PC-3 (cell line): ENCODE results near the gene UBA1. TPM values are rescaled to one million over a fixed set of nuclear protein-coding genes. Genes with fewer than 3 reads are reported as not detected.
A peak's percentile ranks its signal among the peaks of the same experiment; 100 is the strongest.

ENCODE experiments used
- ATAC-seq: fragments of 200-7000 bp; cut with Tn5 transposase; 2 replicates; pipeline ENCODE4 v1.9.1; 2020; ENCODE audit warnings: mild to moderate bottlenecking, moderate library complexity
- BruUV-seq: library from RNA; stranded (reverse); fragments of 400-500 nt; replicated peaks from 2 replicates; lab custom pipeline; 2021; lab: Mats Ljungman, UMichigan
- CTCF ChIA-PET: fragments of 300-600 bp; sonication (Branson Sonifier 250); formaldehyde crosslinking; loops from one replicate; lab custom pipeline; 2022; ENCODE audit warnings: antibody characterized with exemption; lab: Charles Lee
- POLR2A ChIA-PET: fragments of 300-600 bp; sonication (Branson Sonifier 250); formaldehyde crosslinking; loops from one replicate; lab custom pipeline; 2022; ENCODE audit warnings: antibody characterized with exemption; ENCODE audit not compliant: unreplicated experiment; lab: Charles Lee
- DNase-seq: peaks from one replicate; pipeline ENCODE4 v3.0.0-alpha.2; 2015
- H2AFZ ChIP-seq: fragments of 300-600 bp; sonication (generic); 2 replicates; pipeline ENCODE4 v1.6.0; 2016; ENCODE audit warnings: antibody characterized with exemption, low read length
- H3F3A ChIP-seq: fragments of 300-600 bp; sonication (generic); one replicate; pipeline ENCODE4 v1.6.0; 2017; ENCODE audit warnings: antibody characterized with exemption, low read length, control low read depth, mild to moderate bottlenecking; ENCODE audit not compliant: unreplicated experiment
- H3K27ac ChIP-seq: fragments of 300-600 bp; sonication (generic); 2 replicates; pipeline ENCODE4 v1.5.1; 2016; ENCODE audit warnings: mild to moderate bottlenecking, low read length
- H3K27me3 ChIP-seq: fragments of 300-600 bp; sonication (generic); 2 replicates; pipeline ENCODE4 v1.6.1; 2016; ENCODE audit warnings: low read length, mixed read lengths
- H3K36me3 ChIP-seq: fragments of 300-600 bp; sonication (generic); 2 replicates; pipeline ENCODE4 v1.6.1; 2016; ENCODE audit warnings: low read depth, mixed run types, low read length, mixed read lengths
- H3K4me1 ChIP-seq: fragments of 300-600 bp; sonication (generic); 2 replicates; pipeline ENCODE4 v1.5.1; 2016; ENCODE audit warnings: low read length; ENCODE audit not compliant: insufficient read depth
- H3K4me2 ChIP-seq: fragments of 300-600 bp; sonication (generic); 2 replicates; pipeline ENCODE4 v1.6.0; 2016; ENCODE audit warnings: low read length
- H3K4me3 ChIP-seq: fragments of 300-600 bp; sonication (generic); 2 replicates; pipeline ENCODE4 v1.5.1; 2016; ENCODE audit warnings: mild to moderate bottlenecking, low read length, mixed read lengths
- H3K79me2 ChIP-seq: fragments of 300-600 bp; sonication (generic); 2 replicates; pipeline ENCODE4 v1.6.1; 2017; ENCODE audit warnings: low read length, mixed read lengths
- H3K9ac ChIP-seq: fragments of 300-600 bp; sonication (generic); 2 replicates; pipeline ENCODE4 v1.6.0; 2016; ENCODE audit warnings: mild to moderate bottlenecking, low read length
- H3K9me2 ChIP-seq: fragments of 300-600 bp; sonication (generic); replicated peaks from 2 replicates; pipeline ENCODE4 v1.6.1; 2016; ENCODE audit warnings: mixed run types, low read length, mixed read lengths
- H3K9me3 ChIP-seq: fragments of 300-600 bp; sonication (generic); 2 replicates; pipeline ENCODE4 v1.6.1; 2016; ENCODE audit warnings: low read length, mixed read lengths
- H4K20me1 ChIP-seq: fragments of 300-600 bp; sonication (generic); 2 replicates; pipeline ENCODE4 v1.6.1; 2016; ENCODE audit warnings: low read length, mixed read lengths
- CTCF ChIP-seq: fragments of 300-600 bp; sonication (generic); conservative IDR thresholded peaks from 2 replicates; pipeline ENCODE4 v1.5.1; 2017; ENCODE audit warnings: antibody characterized with exemption, low read depth, mild to moderate bottlenecking, low read length
- EZH2 ChIP-seq: fragments of 300-600 bp; sonication (generic); IDR thresholded peaks from one replicate; pipeline ENCODE4 v1.6.1; 2017; ENCODE audit warnings: antibody characterized with exemption, mild to moderate bottlenecking, low read length; ENCODE audit not compliant: unreplicated experiment
- EZH2phosphoT487 ChIP-seq: fragments of 300-600 bp; sonication (generic); IDR thresholded peaks from 2 replicates; pipeline ENCODE4 v1.6.1; 2018; ENCODE audit warnings: mild to moderate bottlenecking, antibody characterized with exemption, low read length, borderline replicate concordance
- intact Hi-C: fragments of 100-400 bp; cut with micrococcal nuclease; formaldehyde crosslinking; loops from 2 replicates; pipeline ENCODE4 v1.9.0; 2023
- total RNA-seq: library from RNA; depleted of rRNA; stranded (reverse); fragments of >200 nt; gene quantifications from 2 replicates; pipeline ENCODE4 v1.2.3, GENCODE V29; 2014

Gene UBA1
- total RNA-seq, 1 experiment from 2014 or later, result 282 TPM

GRCh38 chrX:47158131-47158530 is 35.5 kb upstream of the UBA1 start:
- POLR2A ChIA-PET, result no interaction called here
- intact Hi-C loops, result no loop called here

GRCh38 chrX:47158781-47159180 is 34.8 kb upstream of the UBA1 start:
- no peaks in the 10 kb centered on the region for H4K20me1 ChIP-seq
- DNase-seq (no peak), ATAC-seq (no peak)
- intact Hi-C loops, result no loop called here
- no peak overlapping the region for H3K27ac ChIP-seq
- BruUV-seq, result no TSS peak
- H3K4me1 ChIP-seq, result no peaks in the 10 kb centered on the region
- H3K4me2 ChIP-seq, result no peak overlapping the region
- TF ChIP-seq EZH2phosphoT487, result no peak
- no peak for TF ChIP-seq EZH2
- no peak for TF ChIP-seq CTCF
- CTCF ChIA-PET, result no interaction called here
- H3K9me3 ChIP-seq, result no peaks in the 10 kb centered on the region
- no peak overlapping the region for H3K9ac ChIP-seq
- H3K4me3 ChIP-seq, result no peak overlapping the region
- H3K36me3 ChIP-seq, result peaks cover 8% of the 10 kb centered on the region
- H3K27me3 ChIP-seq, result no peaks in the 10 kb centered on the region
- H3K79me2 ChIP-seq, result peaks cover 81% of the 10 kb centered on the region
- H3F3A ChIP-seq, result no peaks in the 10 kb centered on the region
- H2AFZ ChIP-seq, result no peak overlapping the region
- POLR2A ChIA-PET, result no interaction called here
- H3K9me2 ChIP-seq, result no peaks in the 10 kb centered on the region

More at GRCh38 chrX:47158131-47158530, 35.5 kb upstream of the UBA1 start:
- Histone ChIP-seq H3K4me1 (no peaks in the 10 kb centered on the region), H3K9ac (no peak overlapping the region), H2AFZ (no peak overlapping the region), H3F3A (no peaks in the 10 kb centered on the region), H3K9me2 (no peaks in the 10 kb centered on the region), H3K27ac (no peak overlapping the region), H4K20me1 (no peaks in the 10 kb centered on the region), H3K4me3 (no peak overlapping the region), H3K36me3 (peaks cover 8% of the 10 kb centered on the region), H3K4me2 (no peak overlapping the region), H3K79me2 (peaks cover 84% of the 10 kb centered on the region), H3K9me3 (no peaks in the 10 kb centered on the region), H3K27me3 (no peaks in the 10 kb centered on the region)
- TF ChIP-seq EZH2 (no peak), CTCF (peak; percentile 28; the same call in 1 of the 2 replicates), EZH2phosphoT487 (no peak)
- CTCF ChIA-PET, result no interaction called here
- no peak for ATAC-seq
- DNase-seq, result no peak
- BruUV-seq, result no TSS peak

- Histone ChIP-seq H3K9me2 (no peaks in the 10 kb centered on the region), H3K79me2 (peaks cover 78% of the 10 kb centered on the region), H2AFZ (no peak overlapping the region), H3K36me3 (no peaks in the 10 kb centered on the region; the same call in 1 of the 2 replicates), H3K27ac (no peak overlapping the region), H4K20me1 (no peaks in the 10 kb centered on the region), H3K27me3 (no peaks in the 10 kb centered on the region), H3K9me3 (no peaks in the 10 kb centered on the region), H3K4me2 (no peak overlapping the region), H3K4me3 (no peak overlapping the region), H3K4me1 (no peaks in the 10 kb centered on the region), H3F3A (no peaks in the 10 kb centered on the region), H3K9ac (no peak overlapping the region)
- ATAC-seq (no peak), DNase-seq (no peak)
- intact Hi-C loops, result no loop called here
- TF ChIP-seq EZH2 (no peak), CTCF (no peak), EZH2phosphoT487 (no peak)
- POLR2A ChIA-PET, result no interaction called here
- CTCF ChIA-PET, result no interaction called here
- BruUV-seq, result no TSS peak
Observed at GRCh38 chrX:47160781-47161180, 32.8 kb upstream of the UBA1 start.
